Measurements from ENCODE around the gene PPP1R11. TPM values are rescaled to one million over a fixed set of nuclear protein-coding genes. Genes with fewer than 3 reads are reported as not detected.

Gene PPP1R11
- total and polyA plus RNA-seq, 9 of the 15 experiments (the other 6 are each of a cell fraction or from before 2014, with no cell fraction given) = 17.8 to 94.8 (median 44.6) TPM

DNA sequence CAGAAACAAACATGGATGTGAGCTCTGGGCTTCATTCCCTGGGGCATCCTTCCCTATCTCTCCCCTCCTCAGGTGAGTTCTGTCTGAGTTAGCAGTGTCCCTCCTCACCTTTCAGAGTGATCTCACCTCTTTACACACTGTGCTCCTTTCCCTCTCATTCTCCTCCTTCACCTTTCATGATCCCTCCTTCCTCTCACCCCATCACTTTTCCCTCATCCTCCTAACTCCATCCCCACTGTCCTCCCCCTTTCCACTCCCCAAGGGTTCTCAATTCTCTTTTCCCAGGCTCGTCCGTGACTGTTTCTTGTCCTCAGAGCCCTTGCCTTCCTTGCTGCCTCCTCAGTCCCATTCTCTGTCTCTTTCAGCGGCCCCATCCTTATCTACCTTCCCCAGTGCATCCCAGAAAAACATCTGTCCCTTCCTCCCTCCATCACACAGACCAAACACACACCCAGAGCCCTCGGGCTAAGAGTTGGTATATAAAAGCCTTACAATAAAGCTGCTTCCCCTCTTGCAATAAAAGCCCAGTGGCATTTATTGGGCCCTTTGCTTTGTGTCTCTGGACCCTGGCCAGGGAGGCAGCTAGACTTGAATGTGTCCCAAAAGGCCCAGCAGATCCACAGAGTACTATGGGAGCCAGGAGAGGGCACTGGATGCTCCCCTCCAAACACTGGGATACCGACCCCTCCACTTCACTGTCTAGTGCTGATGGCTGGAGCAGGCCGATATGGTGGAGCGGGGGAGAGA lies 6.7 kb downstream of the PPP1R11 start:
- H3K9me3 ChIP-seq (replicated peaks; ENCODE audit: control insufficient read depth, insufficient read depth, low read depth, low read length) = no peaks in the 10 kb centered on the region
- WGBS (ENCODE audit: insufficient coverage, low coverage, missing lambda C conversion rate) = 13% methylated on average over 7 of the region's 7 CpGs
- intact Hi-C loops (cut with micrococcal nuclease) (no loop called here), in situ Hi-C loops (cut with MboI) (no loop called here)
- H3K4me2 ChIP-seq (ENCODE audit: insufficient read depth, low read length) = no peak overlapping the region
- H3K27ac ChIP-seq (ENCODE audit: extremely low read depth, low read depth, low read length) = no peak overlapping the region
- no TSS peak for BruUV-seq (replicated peaks)
- peaks cover 25 to 39% of the 10 kb centered on the region in 2 experiments; a peak in 4 of 5 replicates for H3K27me3 ChIP-seq (ENCODE audit: control insufficient read depth in 2 of 2, insufficient read depth in 2 of 2, low read length in 2 of 2)
- H3K36me3 ChIP-seq (ENCODE audit: control insufficient read depth, insufficient read depth, low read length) = peaks cover 8% of the 10 kb centered on the region; the same call in 2 of the 3 replicates
- FAIRE-seq (no peak), ATAC-seq (no peak), DNase-seq (ENCODE audit: extremely low read depth in 1 of 4, low spot score in 3 of 4) (no peak)
- H3K79me2 ChIP-seq (ENCODE audit: control insufficient read depth, insufficient read depth, low read length) = no peaks in the 10 kb centered on the region
- no peak overlapping the region for H2AFZ ChIP-seq (ENCODE audit: low read depth, low read length)
- no peaks in the 10 kb centered on the region for H3K9me1 ChIP-seq (ENCODE audit: control insufficient read depth, insufficient read depth, low read length)
- ChIA-PET CTCF (ENCODE audit: low intra/inter-chr PET ratio) (interaction anchor here (1.2 kb wide), 1 partner anchor 57 kb away, joined by 3 read pairs; no protein-coding TSS in a partner anchor), POLR2A (interaction anchor here (0.6 to 1.4 kb wide), 3 partner anchors 13 to 541 kb away, joined by 3 to 5 read pairs (median 3); partner anchors contain the start of gene POLR1H)
- no peak overlapping the region for H3K4me3 ChIP-seq
- H3K4me1 ChIP-seq (replicated peaks in 1 of 2; ENCODE audit: control insufficient read depth in 2 of 2, insufficient read depth in 2 of 2, low read length in 2 of 2) = peaks cover 0 to 27% of the 10 kb centered on the region in 2 experiments; a peak in 2 of 5 replicates
- TF ChIP-seq CTBP1 (IDR thresholded peaks at IDR 0.05; ENCODE audit: borderline replicate concordance) (0 out of 2 replicates have a peak, but pooled peaks have one; percentile 33), ASH1L (IDR thresholded peaks at IDR 0.05; ENCODE audit: borderline replicate concordance, low read depth, partially characterized antibody) (no peak), THRB (CRISPR knock-in tag; conservative IDR thresholded peaks at IDR 0.05) (0 out of 2 replicates have a peak, but pooled peaks have one; percentile 21), ZBED1 (IDR thresholded peaks at IDR 0.05) (no peak), CBFA2T3 (IDR thresholded peaks at IDR 0.05) (0 out of 2 replicates have a peak, but pooled peaks have one; percentile 23)
- no peak overlapping the region for H3K9ac ChIP-seq (ENCODE audit: insufficient read depth in 1 of 2, low read depth in 2 of 2, low read length in 2 of 2)
- 0 out of 2 replicates have a peak, but pooled peaks cover 4% of the 10 kb centered on the region for H4K20me1 ChIP-seq (replicated peaks; ENCODE audit: control insufficient read depth, insufficient read depth, low read length)
